GM18505 (cell line): ENCODE results near the gene HORMAD1.
"Not testable (repeated sequence)": the region's sequence is repeated elsewhere in the genome, so short reads cannot be mapped to it uniquely, and the experiment has no call there.

ENCODE experiments used
- ATAC-seq: cut with Tn5 transposase; IDR thresholded peaks from one replicate; pipeline ENCODE4 v1.9.1; 2021; ENCODE audit not compliant: unreplicated experiment
- POLR2A ChIP-seq: IDR thresholded peaks from 4 replicates; pipeline ENCODE4 v1.6.1; 2011; ENCODE audit warnings: borderline replicate concordance; ENCODE audit not compliant: insufficient read depth, insufficient read length; ENCODE audit errors: extremely low read depth

Gene HORMAD1

GRCh38 chr1:150674881-150675280 lies 45.8 kb downstream of the HORMAD1 start:
- no peak for ATAC-seq

GRCh38 chr1:150663321-150663720 lies 57.4 kb downstream of the HORMAD1 start:
- no peak for TF ChIP-seq POLR2A
- no peak for ATAC-seq

More at GRCh38 chr1:150674881-150675280, 45.8 kb downstream of the HORMAD1 start:
- TF ChIP-seq POLR2A, result no peak

GRCh38 chr1:150662811-150663210 lies 57.9 kb downstream of the HORMAD1 start:
- no peak for ATAC-seq
- TF ChIP-seq POLR2A, result no peak

GRCh38 chr1:150661156-150661555 lies 59.5 kb downstream of the HORMAD1 start:
- no peak for TF ChIP-seq POLR2A
- no peak for ATAC-seq

- ATAC-seq, result no peak
- no peak for TF ChIP-seq POLR2A
These were observed 60.1 kb downstream of the HORMAD1 start for GRCh38 chr1:150660584-150660983.

GRCh38 chr1:150657064-150657463 lies 63.6 kb downstream of the HORMAD1 start:
- not testable (repeated sequence) for ATAC-seq

- not testable (repeated sequence) for ATAC-seq
These were observed 66.1 kb downstream of the HORMAD1 start for GRCh38 chr1:150654635-150655034.

GRCh38 chr1:150650193-150650592 lies 70.5 kb downstream of the HORMAD1 start:
- ATAC-seq, result no peak
- TF ChIP-seq POLR2A, result no peak

- TF ChIP-seq POLR2A, result no peak
- ATAC-seq, result no peak
These were observed 71.1 kb downstream of the HORMAD1 start for GRCh38 chr1:150649441-150650075.
